ENCODE results near the gene C12orf76. TPM values are rescaled to one million over a fixed set of nuclear protein-coding genes. Genes with fewer than 3 reads are reported as not detected.

The C12orf76 gene
- total and polyA plus RNA-seq, 2 of the 13 experiments (the other 11 are each of a cell fraction or from before 2014, with no cell fraction given) = 15.8 to 38.4 TPM

DNA sequence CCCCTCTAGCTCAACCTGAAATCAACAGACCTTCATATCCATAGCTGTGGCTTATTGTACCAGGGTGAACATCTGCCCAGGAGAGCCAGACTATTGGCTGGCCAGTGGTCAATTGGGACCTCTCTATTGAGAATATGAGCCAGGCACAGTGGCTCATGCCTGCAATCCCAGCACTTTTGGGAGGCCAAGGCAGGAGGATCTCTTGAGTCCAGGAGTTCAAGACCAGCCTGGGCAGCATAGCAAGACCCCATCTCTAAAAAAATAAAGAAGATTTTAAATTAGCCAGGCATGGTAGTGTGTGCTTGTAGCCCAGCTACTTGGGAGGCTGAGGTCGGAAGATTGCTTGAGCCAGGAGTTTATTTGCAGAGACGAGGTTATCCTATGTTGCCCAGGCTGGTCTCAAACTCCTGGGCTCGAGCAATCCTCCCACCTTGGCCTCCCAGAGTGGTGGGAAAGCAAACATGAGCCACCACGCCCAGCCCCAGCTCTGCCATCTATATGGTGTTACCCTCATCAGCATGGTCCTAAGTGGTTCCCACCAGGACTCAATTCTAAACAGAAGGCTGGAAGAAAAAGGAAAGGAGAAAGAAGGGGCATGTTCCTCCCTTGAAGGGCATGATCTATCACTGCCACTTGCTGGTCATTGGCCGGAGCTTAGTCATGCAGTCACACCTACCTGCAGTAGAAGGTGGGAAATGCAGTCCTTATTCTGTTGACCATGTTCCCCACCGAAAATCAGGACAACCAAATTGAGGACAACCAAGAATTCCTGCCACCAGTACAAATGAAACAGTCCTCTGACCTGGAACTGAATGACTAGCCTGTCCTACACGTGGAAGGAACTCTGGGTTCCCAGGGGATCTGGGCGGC, 42.2 kb upstream of the C12orf76 start (continued):
- TF ChIP-seq, protein P1, sequence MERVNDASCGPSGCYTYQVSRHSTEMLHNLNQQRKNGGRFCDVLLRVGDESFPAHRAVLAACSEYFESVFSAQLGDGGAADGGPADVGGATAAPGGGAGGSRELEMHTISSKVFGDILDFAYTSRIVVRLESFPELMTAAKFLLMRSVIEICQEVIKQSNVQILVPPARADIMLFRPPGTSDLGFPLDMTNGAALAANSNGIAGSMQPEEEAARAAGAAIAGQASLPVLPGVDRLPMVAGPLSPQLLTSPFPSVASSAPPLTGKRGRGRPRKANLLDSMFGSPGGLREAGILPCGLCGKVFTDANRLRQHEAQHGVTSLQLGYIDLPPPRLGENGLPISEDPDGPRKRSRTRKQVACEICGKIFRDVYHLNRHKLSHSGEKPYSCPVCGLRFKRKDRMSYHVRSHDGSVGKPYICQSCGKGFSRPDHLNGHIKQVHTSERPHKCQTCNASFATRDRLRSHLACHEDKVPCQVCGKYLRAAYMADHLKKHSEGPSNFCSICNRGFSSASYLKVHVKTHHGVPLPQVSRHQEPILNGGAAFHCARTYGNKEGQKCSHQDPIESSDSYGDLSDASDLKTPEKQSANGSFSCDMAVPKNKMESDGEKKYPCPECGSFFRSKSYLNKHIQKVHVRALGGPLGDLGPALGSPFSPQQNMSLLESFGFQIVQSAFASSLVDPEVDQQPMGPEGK (CRISPR knock-in tag; IDR thresholded peaks at IDR 0.05) = no peak
- TF ChIP-seq RFX3 (CRISPR knock-in tag; IDR thresholded peaks at IDR 0.05) = no peak
- TF ChIP-seq FOXC1 (CRISPR knock-in tag; IDR thresholded peaks at IDR 0.05; ENCODE audit: borderline replicate concordance) = peak; percentile 24; the same call in 1 of the 2 replicates
- TF ChIP-seq AKAP8 (CRISPR knock-in tag; IDR thresholded peaks at IDR 0.05) = no peak
- no peak for TF ChIP-seq PHF21A (CRISPR knock-in tag; IDR thresholded peaks at IDR 0.05)
- TF ChIP-seq, protein P2, sequence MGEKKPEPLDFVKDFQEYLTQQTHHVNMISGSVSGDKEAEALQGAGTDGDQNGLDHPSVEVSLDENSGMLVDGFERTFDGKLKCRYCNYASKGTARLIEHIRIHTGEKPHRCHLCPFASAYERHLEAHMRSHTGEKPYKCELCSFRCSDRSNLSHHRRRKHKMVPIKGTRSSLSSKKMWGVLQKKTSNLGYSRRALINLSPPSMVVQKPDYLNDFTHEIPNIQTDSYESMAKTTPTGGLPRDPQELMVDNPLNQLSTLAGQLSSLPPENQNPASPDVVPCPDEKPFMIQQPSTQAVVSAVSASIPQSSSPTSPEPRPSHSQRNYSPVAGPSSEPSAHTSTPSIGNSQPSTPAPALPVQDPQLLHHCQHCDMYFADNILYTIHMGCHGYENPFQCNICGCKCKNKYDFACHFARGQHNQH (CRISPR knock-in tag; IDR thresholded peaks at IDR 0.05) = 0 out of 2 replicates have a peak, but pooled peaks have one; percentile 23
- no peak for TF ChIP-seq ZNF264 (CRISPR knock-in tag; IDR thresholded peaks at IDR 0.05)
- TF ChIP-seq, protein P3, sequence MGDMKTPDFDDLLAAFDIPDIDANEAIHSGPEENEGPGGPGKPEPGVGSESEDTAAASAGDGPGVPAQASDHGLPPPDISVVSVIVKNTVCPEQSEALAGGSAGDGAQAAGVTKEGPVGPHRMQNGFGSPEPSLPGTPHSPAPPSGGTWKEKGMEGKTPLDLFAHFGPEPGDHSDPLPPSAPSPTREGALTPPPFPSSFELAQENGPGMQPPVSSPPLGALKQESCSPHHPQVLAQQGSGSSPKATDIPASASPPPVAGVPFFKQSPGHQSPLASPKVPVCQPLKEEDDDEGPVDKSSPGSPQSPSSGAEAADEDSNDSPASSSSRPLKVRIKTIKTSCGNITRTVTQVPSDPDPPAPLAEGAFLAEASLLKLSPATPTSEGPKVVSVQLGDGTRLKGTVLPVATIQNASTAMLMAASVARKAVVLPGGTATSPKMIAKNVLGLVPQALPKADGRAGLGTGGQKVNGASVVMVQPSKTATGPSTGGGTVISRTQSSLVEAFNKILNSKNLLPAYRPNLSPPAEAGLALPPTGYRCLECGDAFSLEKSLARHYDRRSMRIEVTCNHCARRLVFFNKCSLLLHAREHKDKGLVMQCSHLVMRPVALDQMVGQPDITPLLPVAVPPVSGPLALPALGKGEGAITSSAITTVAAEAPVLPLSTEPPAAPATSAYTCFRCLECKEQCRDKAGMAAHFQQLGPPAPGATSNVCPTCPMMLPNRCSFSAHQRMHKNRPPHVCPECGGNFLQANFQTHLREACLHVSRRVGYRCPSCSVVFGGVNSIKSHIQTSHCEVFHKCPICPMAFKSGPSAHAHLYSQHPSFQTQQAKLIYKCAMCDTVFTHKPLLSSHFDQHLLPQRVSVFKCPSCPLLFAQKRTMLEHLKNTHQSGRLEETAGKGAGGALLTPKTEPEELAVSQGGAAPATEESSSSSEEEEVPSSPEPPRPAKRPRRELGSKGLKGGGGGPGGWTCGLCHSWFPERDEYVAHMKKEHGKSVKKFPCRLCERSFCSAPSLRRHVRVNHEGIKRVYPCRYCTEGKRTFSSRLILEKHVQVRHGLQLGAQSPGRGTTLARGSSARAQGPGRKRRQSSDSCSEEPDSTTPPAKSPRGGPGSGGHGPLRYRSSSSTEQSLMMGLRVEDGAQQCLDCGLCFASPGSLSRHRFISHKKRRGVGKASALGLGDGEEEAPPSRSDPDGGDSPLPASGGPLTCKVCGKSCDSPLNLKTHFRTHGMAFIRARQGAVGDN (CRISPR knock-in tag; IDR thresholded peaks at IDR 0.05) = peak; percentile 25; the same call in 1 of the 2 replicates
- TF ChIP-seq ZNF484 (CRISPR knock-in tag; IDR thresholded peaks at IDR 0.05; ENCODE audit: borderline replicate concordance, low read depth) = no peak
- TF ChIP-seq, protein P4, sequence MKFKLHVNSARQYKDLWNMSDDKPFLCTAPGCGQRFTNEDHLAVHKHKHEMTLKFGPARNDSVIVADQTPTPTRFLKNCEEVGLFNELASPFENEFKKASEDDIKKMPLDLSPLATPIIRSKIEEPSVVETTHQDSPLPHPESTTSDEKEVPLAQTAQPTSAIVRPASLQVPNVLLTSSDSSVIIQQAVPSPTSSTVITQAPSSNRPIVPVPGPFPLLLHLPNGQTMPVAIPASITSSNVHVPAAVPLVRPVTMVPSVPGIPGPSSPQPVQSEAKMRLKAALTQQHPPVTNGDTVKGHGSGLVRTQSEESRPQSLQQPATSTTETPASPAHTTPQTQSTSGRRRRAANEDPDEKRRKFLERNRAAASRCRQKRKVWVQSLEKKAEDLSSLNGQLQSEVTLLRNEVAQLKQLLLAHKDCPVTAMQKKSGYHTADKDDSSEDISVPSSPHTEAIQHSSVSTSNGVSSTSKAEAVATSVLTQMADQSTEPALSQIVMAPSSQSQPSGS (CRISPR knock-in tag; IDR thresholded peaks at IDR 0.05) = no peak
- no peak for TF ChIP-seq TMF1 (CRISPR knock-in tag; IDR thresholded peaks at IDR 0.05; ENCODE audit: low read depth)
- TF ChIP-seq GTF2F1 (IDR thresholded peaks at IDR 0.05; ENCODE audit: low read length) = no peak
- TF ChIP-seq, protein P5, sequence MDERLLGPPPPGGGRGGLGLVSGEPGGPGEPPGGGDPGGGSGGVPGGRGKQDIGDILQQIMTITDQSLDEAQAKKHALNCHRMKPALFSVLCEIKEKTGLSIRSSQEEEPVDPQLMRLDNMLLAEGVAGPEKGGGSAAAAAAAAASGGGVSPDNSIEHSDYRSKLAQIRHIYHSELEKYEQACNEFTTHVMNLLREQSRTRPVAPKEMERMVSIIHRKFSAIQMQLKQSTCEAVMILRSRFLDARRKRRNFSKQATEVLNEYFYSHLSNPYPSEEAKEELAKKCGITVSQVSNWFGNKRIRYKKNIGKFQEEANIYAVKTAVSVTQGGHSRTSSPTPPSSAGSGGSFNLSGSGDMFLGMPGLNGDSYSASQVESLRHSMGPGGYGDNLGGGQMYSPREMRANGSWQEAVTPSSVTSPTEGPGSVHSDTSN (CRISPR knock-in tag; IDR thresholded peaks at IDR 0.05) = no peak
- TF ChIP-seq KAT2B (IDR thresholded peaks at IDR 0.05; ENCODE audit: borderline replicate concordance, low read depth, low read length) = no peak
- TF ChIP-seq BCL6 (CRISPR knock-in tag; IDR thresholded peaks at IDR 0.05) = no peak
- no peak for TF ChIP-seq MATR3 (CRISPR knock-in tag; IDR thresholded peaks at IDR 0.05)
- TF ChIP-seq ZNF614 (CRISPR knock-in tag; IDR thresholded peaks at IDR 0.05; ENCODE audit: borderline replicate concordance) = 0 out of 2 replicates have a peak, but pooled peaks have one; percentile 13
- TF ChIP-seq ZFP37 (CRISPR knock-in tag; IDR thresholded peaks at IDR 0.05; ENCODE audit: borderline replicate concordance) = no peak
- no peak for TF ChIP-seq ZNF777 (CRISPR knock-in tag; IDR thresholded peaks at IDR 0.05)
- no peak for TF ChIP-seq ZNF737 (CRISPR knock-in tag; IDR thresholded peaks at IDR 0.05; ENCODE audit: borderline replicate concordance)

All from HepG2 (cell line).